Upper lobe of left lung (tissue), 4 donors: ENCODE data around the gene SARNP.

Experiments used
- CTCF ChIP-seq, 6 experiments: fragments of 450-650 bp in 4 of 6; fragments of 200-600 bp in 2 of 6; sonication (generic) in 2 of 6; IDR thresholded peaks; one replicate each; pipeline ENCODE4 v1.5.1; 2016 to 2019; ENCODE audit warnings: antibody characterized with exemption in 6 of 6
- EP300 ChIP-seq, 4 donors: sonication (generic); formaldehyde crosslinking; IDR thresholded peaks; one replicate each; pipeline ENCODE4 v1.5.1; 2017; ENCODE audit warnings: antibody characterized with exemption in 4 of 4, control low read depth in 2 of 4
- POLR2A ChIP-seq, 4 donors: fragments of 450-650 bp; IDR thresholded peaks; one replicate each; pipeline ENCODE4 v1.5.1; 2016 to 2017; ENCODE audit warnings: antibody characterized with exemption in 4 of 4, mild to moderate bottlenecking in 2 of 4

- TF ChIP-seq CTCF (IDR thresholded peaks at IDR 0.05) (no peak), POLR2A (IDR thresholded peaks at IDR 0.05) (no peak), EP300 (IDR thresholded peaks at IDR 0.05) (no peak)
Measured at GRCh38 chr12:55795950-55796349, 21.6 kb downstream of the SARNP start.
